Lower lobe of right lung (tissue), 2 donors: Measurements from ENCODE around the gene NDUFS5. TPM values are rescaled to one million over a fixed set of nuclear protein-coding genes. Genes with fewer than 3 reads are reported as not detected.
"Not testable (repeated sequence)": the region's sequence is repeated elsewhere in the genome, so short reads cannot be mapped to it uniquely, and the experiment has no call there.

ENCODE experiments used
- ATAC-seq, 2 donors: fragments of 200-7000 bp; cut with Tn5 transposase; one replicate each; pipeline ENCODE4 v1.9.1; 2020 to 2022; ENCODE audit warnings: mild to moderate bottlenecking in 2 of 2, moderate library complexity in 2 of 2
- DNase-seq: peaks from one replicate; pipeline ENCODE4 v3.0.0-alpha.2; 2020
- H3K27ac ChIP-seq: fragments of 200-600 bp; one replicate; pipeline ENCODE4 v1.8.0; 2022
- H3K27me3 ChIP-seq: fragments of 200-600 bp; one replicate; pipeline ENCODE4 v1.8.0; 2022; ENCODE audit warnings: low read depth
- H3K36me3 ChIP-seq: fragments of 200-600 bp; one replicate; pipeline ENCODE4 v1.8.0; 2022; ENCODE audit warnings: mild to moderate bottlenecking
- H3K4me1 ChIP-seq: fragments of 200-600 bp; one replicate; pipeline ENCODE4 v1.8.0; 2022
- H3K4me3 ChIP-seq: fragments of 200-600 bp; one replicate; pipeline ENCODE4 v1.8.0; 2022; ENCODE audit warnings: mild to moderate bottlenecking
- H3K9me3 ChIP-seq: fragments of 200-600 bp; one replicate; pipeline ENCODE4 v1.8.0; 2022
- CTCF ChIP-seq: fragments of 200-600 bp; IDR thresholded peaks from one replicate; pipeline ENCODE4 v1.8.0; 2022; ENCODE audit warnings: antibody characterized with exemption, mild to moderate bottlenecking
- intact Hi-C: fragments of 100-400 bp; cut with DNase I; formaldehyde crosslinking; loops from one replicate; pipeline ENCODE4 v1.11.0; 2022
- total RNA-seq: library from RNA; stranded (reverse); fragmentation: NEBNext Ultra II Directional; extraction: Animal tissue kit (Norgen Biotek cat#: 25700); gene quantifications from one replicate; pipeline ENCODE4 v1.2.1, GENCODE V29; 2021
- donor health status: DM: no; HTN: yes; CAD: no; lungs with severe emphysema.

Gene NDUFS5
- total RNA-seq, 1 donor from 2014 or later = 140 TPM

DNA sequence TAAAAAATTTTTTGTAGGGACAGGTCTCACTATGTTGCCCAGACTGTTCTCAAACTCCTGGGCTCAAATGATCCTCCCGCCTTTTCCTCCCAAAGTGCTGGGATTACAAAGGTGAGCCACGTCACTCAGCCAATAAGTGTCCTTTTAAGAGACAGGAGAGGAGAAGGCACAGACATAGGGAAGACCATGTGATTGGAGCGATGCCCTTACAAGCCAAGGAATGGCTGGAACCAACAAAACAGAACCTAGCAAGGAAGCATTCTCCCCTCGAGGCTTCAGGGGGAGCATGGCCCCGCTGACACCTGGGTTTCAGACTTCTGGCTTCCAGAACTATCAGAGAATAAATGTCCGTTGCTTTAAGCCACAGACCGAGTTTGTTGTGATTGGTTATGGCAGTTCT lies 37.0 kb downstream of the NDUFS5 start:
- no peak for ATAC-seq
- H3K9me3 ChIP-seq = no peaks in the 10 kb centered on the region
- peak overlapping the region; percentile 18 for H3K27ac ChIP-seq
- peak; percentile 5 for DNase-seq
- H3K36me3 ChIP-seq = no peaks in the 10 kb centered on the region
- intact Hi-C loops = no loop called here
- no peak for TF ChIP-seq CTCF
- no peaks in the 10 kb centered on the region for H3K27me3 ChIP-seq
- H3K4me1 ChIP-seq = no peaks in the 10 kb centered on the region
- H3K4me3 ChIP-seq = no peak overlapping the region

DNA sequence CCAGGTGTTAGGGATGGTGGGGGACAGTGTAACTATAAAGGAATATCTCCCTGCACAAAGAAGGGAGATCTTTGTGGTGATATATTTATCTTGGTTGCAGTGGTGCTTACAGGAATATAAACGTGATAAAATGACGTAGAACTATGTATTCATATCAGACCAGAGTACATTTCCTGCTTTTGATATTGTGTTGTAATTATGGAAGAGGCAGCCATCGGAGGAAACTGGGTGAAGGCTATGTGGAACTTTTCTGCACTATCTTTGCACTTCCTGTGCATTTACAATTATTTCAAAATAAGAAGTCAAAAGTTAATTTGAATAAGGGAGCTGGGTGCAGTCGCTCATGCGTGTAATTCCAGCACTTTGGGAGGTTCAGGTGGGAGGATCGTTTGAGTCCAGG lies 37.6 kb downstream of the NDUFS5 start:
- H3K27ac ChIP-seq = peak overlapping the region; percentile 18
- no peaks in the 10 kb centered on the region for H3K36me3 ChIP-seq
- H3K27me3 ChIP-seq = no peaks in the 10 kb centered on the region
- H3K4me3 ChIP-seq = no peak overlapping the region
- intact Hi-C loops = no loop called here
- DNase-seq (peak; percentile 4), ATAC-seq (peak in 1 of 2 donors; percentile 58)
- no peaks in the 10 kb centered on the region for H3K9me3 ChIP-seq
- no peak for TF ChIP-seq CTCF
- H3K4me1 ChIP-seq = no peaks in the 10 kb centered on the region

DNA sequence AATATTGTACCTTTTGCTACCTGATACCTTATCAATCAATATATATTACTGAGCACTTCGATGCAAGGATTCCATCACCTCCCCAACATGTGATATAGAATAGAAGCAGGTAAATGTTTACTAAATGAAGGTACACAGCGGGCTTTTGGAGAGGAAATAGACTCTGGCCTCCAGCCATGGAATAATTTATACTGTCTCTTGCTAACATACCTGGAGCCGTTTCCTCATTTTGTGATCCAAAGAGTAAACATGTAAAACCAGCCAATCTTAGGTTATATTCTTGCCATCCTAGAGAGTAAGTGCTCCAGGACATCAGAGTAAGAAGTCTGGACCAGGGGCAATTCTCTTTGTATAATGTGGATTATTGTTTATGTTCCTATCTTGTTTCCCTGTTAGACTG lies 39.4 kb downstream of the NDUFS5 start:
- no peak for ATAC-seq
- Histone ChIP-seq H3K4me3 (no peak overlapping the region), H3K27ac (no peak overlapping the region), H3K36me3 (no peaks in the 10 kb centered on the region), H3K27me3 (no peaks in the 10 kb centered on the region), H3K9me3 (no peaks in the 10 kb centered on the region), H3K4me1 (no peaks in the 10 kb centered on the region)
- no peak for TF ChIP-seq CTCF
- intact Hi-C loops = no loop called here
- no peak for DNase-seq

GRCh38 chr1:39068227-39068626 lies 42.1 kb downstream of the NDUFS5 start:
- not testable (repeated sequence) for ATAC-seq

GRCh38 chr1:39071557-39071956 lies 45.4 kb downstream of the NDUFS5 start:
- H3K36me3 ChIP-seq, H3K4me1 ChIP-seq, DNase-seq, H3K4me3 ChIP-seq, H3K9me3 ChIP-seq, H3K27ac ChIP-seq, intact Hi-C loops, ATAC-seq, H3K27me3 ChIP-seq: not testable (repeated sequence)

More at GRCh38 chr1:39068227-39068626, 42.1 kb downstream of the NDUFS5 start:
- H3K27ac ChIP-seq, H3K4me1 ChIP-seq, intact Hi-C loops, DNase-seq, H3K4me3 ChIP-seq, H3K9me3 ChIP-seq, H3K36me3 ChIP-seq, H3K27me3 ChIP-seq: not testable (repeated sequence)

- H3K27ac ChIP-seq = no peak overlapping the region
- ATAC-seq (peak in 1 of 2 donors; percentile 54), DNase-seq (no peak)
- H3K36me3 ChIP-seq = no peaks in the 10 kb centered on the region
- no peaks in the 10 kb centered on the region for H3K9me3 ChIP-seq
- intact Hi-C loops = no loop called here
- no peak overlapping the region for H3K4me3 ChIP-seq
- TF ChIP-seq CTCF = no peak
- H3K27me3 ChIP-seq = peaks cover 5% of the 10 kb centered on the region
- peaks cover 5% of the 10 kb centered on the region for H3K4me1 ChIP-seq
Observed at GRCh38 chr1:39076127-39076798, 50.1 kb downstream of the NDUFS5 start.
